HEK293T (cell line): ENCODE measurements around the gene NUDT22.

Source experiments
- ARNT ChIP-seq: fragments of 450-650 bp; IDR thresholded peaks from 2 replicates; pipeline ENCODE4 v1.6.1; 2017; ENCODE audit warnings: mild to moderate bottlenecking
- BHLHE40 ChIP-seq: fragments of 450-650 bp; IDR thresholded peaks from 2 replicates; pipeline ENCODE4 v1.6.1; 2016; ENCODE audit warnings: mild to moderate bottlenecking, moderate library complexity, borderline replicate concordance
- CTBP1 ChIP-seq: fragments of 450-650 bp; IDR thresholded peaks from 2 replicates; pipeline ENCODE4 v1.6.1; 2016; ENCODE audit warnings: borderline replicate concordance
- ELF4 ChIP-seq: fragments of 450-650 bp; IDR thresholded peaks from 2 replicates; pipeline ENCODE4 v1.6.1; 2017; ENCODE audit warnings: antibody characterized with exemption
- FOXA1 ChIP-seq: fragments of 450-650 bp; IDR thresholded peaks from 2 replicates; pipeline ENCODE4 v1.6.1; 2016; ENCODE audit warnings: mild to moderate bottlenecking
- FOXK2 ChIP-seq: fragments of 450-650 bp; IDR thresholded peaks from 2 replicates; pipeline ENCODE4 v1.6.1; 2016; ENCODE audit warnings: mild to moderate bottlenecking
- FOXM1 ChIP-seq: fragments of 450-650 bp; IDR thresholded peaks from 2 replicates; pipeline ENCODE4 v1.6.1; 2017; ENCODE audit warnings: mild to moderate bottlenecking, borderline replicate concordance
- HDGF ChIP-seq: fragments of 450-650 bp; IDR thresholded peaks from 2 replicates; pipeline ENCODE4 v1.6.1; 2017; ENCODE audit warnings: antibody characterized with exemption, borderline replicate concordance
- LEF1 ChIP-seq: fragments of 450-650 bp; IDR thresholded peaks from 2 replicates; pipeline ENCODE4 v1.6.1; 2017; ENCODE audit warnings: mild to moderate bottlenecking, borderline replicate concordance
- NFRKB ChIP-seq: fragments of 450-650 bp; IDR thresholded peaks from 2 replicates; pipeline ENCODE4 v1.6.1; 2016; ENCODE audit warnings: mild to moderate bottlenecking, moderate library complexity
- SP1 ChIP-seq: fragments of 450-650 bp; IDR thresholded peaks from 2 replicates; pipeline ENCODE4 v1.6.1; 2017
- SUZ12 ChIP-seq: fragments of 450-650 bp; IDR thresholded peaks from 2 replicates; pipeline ENCODE4 v1.6.1; 2016; ENCODE audit warnings: mild to moderate bottlenecking
- ZNF384 ChIP-seq: fragments of 450-650 bp; IDR thresholded peaks from 2 replicates; pipeline ENCODE4 v1.6.1; 2016
- TF ChIP-seq, protein P1 (sequence below): fragments of 450-650 bp; IDR thresholded peaks from 2 replicates; pipeline ENCODE4 v1.6.1; 2016

GRCh38 chr11:64262271-64263002 lies 36.4 kb downstream of the NUDT22 start:
- no peak for TF ChIP-seq SP1
- no peak for TF ChIP-seq SUZ12
- TF ChIP-seq ZNF384 = no peak
- no peak for TF ChIP-seq FOXA1
- TF ChIP-seq FOXK2 = no peak
- TF ChIP-seq, protein P1, sequence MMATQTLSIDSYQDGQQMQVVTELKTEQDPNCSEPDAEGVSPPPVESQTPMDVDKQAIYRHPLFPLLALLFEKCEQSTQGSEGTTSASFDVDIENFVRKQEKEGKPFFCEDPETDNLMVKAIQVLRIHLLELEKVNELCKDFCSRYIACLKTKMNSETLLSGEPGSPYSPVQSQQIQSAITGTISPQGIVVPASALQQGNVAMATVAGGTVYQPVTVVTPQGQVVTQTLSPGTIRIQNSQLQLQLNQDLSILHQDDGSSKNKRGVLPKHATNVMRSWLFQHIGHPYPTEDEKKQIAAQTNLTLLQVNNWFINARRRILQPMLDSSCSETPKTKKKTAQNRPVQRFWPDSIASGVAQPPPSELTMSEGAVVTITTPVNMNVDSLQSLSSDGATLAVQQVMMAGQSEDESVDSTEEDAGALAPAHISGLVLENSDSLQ = no peak
- no peak for TF ChIP-seq FOXM1
- TF ChIP-seq ELF4 = no peak
- TF ChIP-seq NFRKB = no peak
- no peak for TF ChIP-seq BHLHE40
- TF ChIP-seq CTBP1 = no peak
- TF ChIP-seq ARNT = no peak
- no peak for TF ChIP-seq HDGF
- TF ChIP-seq LEF1 = no peak
